HCT116 (cell line): ENCODE results near the gene ANO9. TPM values are rescaled to one million over a fixed set of nuclear protein-coding genes. Genes with fewer than 3 reads are reported as not detected.

Source experiments
- CTCF ChIP-seq, 3 experiments: fragments of 200-600 bp in 1 of 3; sonication (generic) in 1 of 3; IDR thresholded peaks in 2 of 3; conservative IDR thresholded peaks in 1 of 3; 2 replicates each; pipeline ENCODE4 v1.5.1; 2012 to 2017; ENCODE audit warnings: low read depth in 2 of 3, low read length in 2 of 3, antibody characterized with exemption in 1 of 3, borderline replicate concordance in 1 of 3, control low read depth in 1 of 3, mild to moderate bottlenecking in 1 of 3, mixed read lengths in 1 of 3, mixed run types in 1 of 3, moderate library complexity in 1 of 3; ENCODE audit not compliant: insufficient read depth in 1 of 3
- REST ChIP-seq: IDR thresholded peaks from 2 replicates; pipeline ENCODE4 v1.6.1; 2012; ENCODE audit warnings: low read depth
- ZNF274 ChIP-seq: fragments of 200-500 bp; sonication (Bioruptor generic); IDR thresholded peaks from 2 replicates; pipeline ENCODE4 v1.6.1; 2014; ENCODE audit warnings: mild to moderate bottlenecking, low read depth, low read length, inconsistent platforms
- total RNA-seq: library from RNA; stranded (reverse); gene quantifications from one replicate; pipeline ENCODE4 v1.2.1, GENCODE V29; 2021; ENCODE audit not compliant: unreplicated experiment

Gene ANO9
- total RNA-seq, 1 experiment from 2014 or later: 70.3 TPM

GRCh38 chr11:375065-376025 is 66.5 kb downstream of the ANO9 start (continued):
- TF ChIP-seq CTCF (IDR thresholded peaks at IDR 0.05 in 2 of 3, conservative IDR thresholded peaks at IDR 0.05 in 1 of 3; ENCODE audit: borderline replicate concordance in 1 of 3, insufficient read depth in 1 of 3, low read depth in 2 of 3, low read length in 2 of 3): no peak
- no peak for TF ChIP-seq ZNF274
- TF ChIP-seq REST: no peak
